ENCODE measurements around the gene TMEM185B. TPM values are rescaled to one million over a fixed set of nuclear protein-coding genes. Genes with fewer than 3 reads are reported as not detected.
"Not testable (repeated sequence)": the region's sequence is repeated elsewhere in the genome, so short reads cannot be mapped to it uniquely, and the experiment has no call there.

The TMEM185B gene
- total RNA-seq, 6 donors from 2014 or later, result 15.3 to 29.3 (median 25.5) TPM

- H3K27me3 ChIP-seq, result no peaks in the 10 kb centered on the region
- WGBS, 2 donors, result 64 to 79% methylated on average over 9 to 10 of the region's 10 CpGs
- DNase-seq (no peak), ATAC-seq (ENCODE audit: low FRiP score in 2 of 2) (peak in 1 of 2 donors; percentile 79)
- no peak overlapping the region for H3K4me3 ChIP-seq
- H3K27ac ChIP-seq, result no peak overlapping the region
- H3K36me3 ChIP-seq, result no peaks in the 10 kb centered on the region
- peaks cover 19 to 23% (median 22%) of the 10 kb centered on the region in 4 donors for H3K4me1 ChIP-seq
- no peak for TF ChIP-seq POLR2AphosphoS5 (IDR thresholded peaks at IDR 0.05)
- no peak for TF ChIP-seq POLR2A (IDR thresholded peaks at IDR 0.05)
- TF ChIP-seq EP300 (IDR thresholded peaks at IDR 0.05), result no peak
- TF ChIP-seq CTCF (IDR thresholded peaks at IDR 0.05), result no peak
- no peaks in the 10 kb centered on the region for H3K9me3 ChIP-seq
These were observed 14.3 kb upstream of the TMEM185B start for GRCh38 chr2:120237491-120237902.

GRCh38 chr2:120236791-120237190 is 13.6 kb upstream of the TMEM185B start:
- H3K27ac ChIP-seq, result no peak overlapping the region
- ATAC-seq (ENCODE audit: low FRiP score in 2 of 2) (no peak), DNase-seq (no peak)
- TF ChIP-seq POLR2AphosphoS5 (IDR thresholded peaks at IDR 0.05) (no peak), POLR2A (IDR thresholded peaks at IDR 0.05) (no peak), CTCF (IDR thresholded peaks at IDR 0.05) (no peak), EP300 (IDR thresholded peaks at IDR 0.05) (no peak)
- H3K4me1 ChIP-seq, result peaks cover 20 to 26% (median 23%) of the 10 kb centered on the region in 4 donors
- no peaks in the 10 kb centered on the region for H3K27me3 ChIP-seq
- H3K9me3 ChIP-seq, result no peaks in the 10 kb centered on the region
- H3K4me3 ChIP-seq, result no peak overlapping the region
- WGBS, 2 donors, result 62 to 86% methylated on average over 3 to 5 of the region's 5 CpGs
- H3K36me3 ChIP-seq, result no peaks in the 10 kb centered on the region

GRCh38 chr2:120236316-120236715 is 13.1 kb upstream of the TMEM185B start:
- H3K27me3 ChIP-seq, result no peaks in the 10 kb centered on the region
- no peak overlapping the region for H3K27ac ChIP-seq
- no peak for DNase-seq
- 94 to 96% methylated on average over 4 to 10 of the region's 10 CpGs for WGBS, 2 donors
- peaks cover 20 to 31% (median 26%) of the 10 kb centered on the region in 4 donors for H3K4me1 ChIP-seq
- H3K4me3 ChIP-seq, result no peak overlapping the region
- TF ChIP-seq POLR2A (IDR thresholded peaks at IDR 0.05) (no peak), CTCF (IDR thresholded peaks at IDR 0.05) (no peak), EP300 (IDR thresholded peaks at IDR 0.05) (no peak), POLR2AphosphoS5 (IDR thresholded peaks at IDR 0.05) (no peak)
- no peak for ATAC-seq (ENCODE audit: low FRiP score in 2 of 2)
- H3K36me3 ChIP-seq, result no peaks in the 10 kb centered on the region
- no peaks in the 10 kb centered on the region for H3K9me3 ChIP-seq

GRCh38 chr2:120235681-120236080 is 12.5 kb upstream of the TMEM185B start:
- H3K4me1 ChIP-seq, result peaks cover 20 to 37% (median 28%) of the 10 kb centered on the region in 4 donors
- DNase-seq (no peak), ATAC-seq (ENCODE audit: low FRiP score in 2 of 2) (no peak)
- H3K36me3 ChIP-seq, result no peaks in the 10 kb centered on the region
- no peaks in the 10 kb centered on the region for H3K27me3 ChIP-seq
- H3K4me3 ChIP-seq, result no peak overlapping the region
- H3K9me3 ChIP-seq, result no peaks in the 10 kb centered on the region
- WGBS, 2 donors, result 90 to 93% methylated on average over 6 of the region's 6 CpGs
- no peak overlapping the region for H3K27ac ChIP-seq
- no peak for TF ChIP-seq POLR2AphosphoS5 (IDR thresholded peaks at IDR 0.05)
- TF ChIP-seq POLR2A (IDR thresholded peaks at IDR 0.05), result no peak
- TF ChIP-seq EP300 (IDR thresholded peaks at IDR 0.05), result no peak
- TF ChIP-seq CTCF (IDR thresholded peaks at IDR 0.05), result no peak

- not testable (repeated sequence) for H3K36me3 ChIP-seq; DNase-seq; H3K9me3 ChIP-seq; H3K27ac ChIP-seq; H3K27me3 ChIP-seq; ATAC-seq (ENCODE audit: low FRiP score in 2 of 2); H3K4me3 ChIP-seq
- peaks cover 20 to 35% (median 27%) of the 10 kb centered on the region in 4 donors for H3K4me1 ChIP-seq
- WGBS, 2 donors, result 95% methylated on average over 2 of the region's 2 CpGs
These were observed 12.0 kb upstream of the TMEM185B start for GRCh38 chr2:120235158-120235557.

Measured in upper lobe of left lung (tissue), 6 donors.